ENCODE measurements around the gene LIG3. TPM values are rescaled to one million over a fixed set of nuclear protein-coding genes. Genes with fewer than 3 reads are reported as not detected.
"Not testable (repeated sequence)": the region's sequence is repeated elsewhere in the genome, so short reads cannot be mapped to it uniquely, and the experiment has no call there.

LIG3 gene
- total RNA-seq, 6 experiments from 2014 or later, result 22.6 to 34.4 (median 31.9) TPM

GRCh38 chr17:35044181-35044580 is 63.9 kb downstream of the LIG3 start:
- no peak overlapping the region for H3K4me3 Mint-ChIP-seq
- H3K36me3 Mint-ChIP-seq (ENCODE audit: low read depth), result peaks cover 8% of the 10 kb centered on the region; the same call in 1 of the 2 replicates
- no peaks in the 10 kb centered on the region for H3K9me3 Mint-ChIP-seq
- peaks cover 10% of the 10 kb centered on the region for H3K4me1 Mint-ChIP-seq (ENCODE audit: low read depth)
- TF ChIP-seq CTCF (IDR thresholded peaks at IDR 0.05), result no peak
- no peaks in the 10 kb centered on the region for H3K27me3 Mint-ChIP-seq (ENCODE audit: insufficient read depth)
- no peak for DNase-seq
- H3K27ac Mint-ChIP-seq, result no peak overlapping the region

- H3K36me3 Mint-ChIP-seq (ENCODE audit: low read depth); H3K9me3 Mint-ChIP-seq; H3K27ac Mint-ChIP-seq; H3K4me3 Mint-ChIP-seq; DNase-seq; H3K27me3 Mint-ChIP-seq (ENCODE audit: insufficient read depth); H3K4me1 Mint-ChIP-seq (ENCODE audit: low read depth): not testable (repeated sequence)
Measured at GRCh38 chr17:35045458-35045979, 65.2 kb downstream of the LIG3 start.

GRCh38 chr17:35046245-35046644 is 65.9 kb downstream of the LIG3 start:
- no peak for TF ChIP-seq CTCF (IDR thresholded peaks at IDR 0.05)
- H3K27me3 Mint-ChIP-seq (ENCODE audit: insufficient read depth), result no peaks in the 10 kb centered on the region
- no peak for DNase-seq
- no peak overlapping the region for H3K4me3 Mint-ChIP-seq
- no peaks in the 10 kb centered on the region for H3K36me3 Mint-ChIP-seq (ENCODE audit: low read depth)
- peaks cover 13% of the 10 kb centered on the region for H3K4me1 Mint-ChIP-seq (ENCODE audit: low read depth)
- H3K27ac Mint-ChIP-seq, result no peak overlapping the region
- H3K9me3 Mint-ChIP-seq, result no peaks in the 10 kb centered on the region

GRCh38 chr17:35046740-35047283 is 66.5 kb downstream of the LIG3 start:
- Mint-ChIP-seq H3K36me3 (ENCODE audit: low read depth) (no peaks in the 10 kb centered on the region), H3K4me1 (ENCODE audit: low read depth) (peaks cover 19% of the 10 kb centered on the region), H3K4me3 (no peak overlapping the region), H3K27me3 (ENCODE audit: insufficient read depth) (no peaks in the 10 kb centered on the region), H3K9me3 (no peaks in the 10 kb centered on the region), H3K27ac (0 out of 2 replicates have a peak overlapping the region, but pooled peaks have one; percentile 4)
- no peak for TF ChIP-seq CTCF (IDR thresholded peaks at IDR 0.05)
- no peak for DNase-seq

- Mint-ChIP-seq H3K4me1 (ENCODE audit: low read depth) (peaks cover 35% of the 10 kb centered on the region), H3K27ac (no peak overlapping the region), H3K9me3 (no peaks in the 10 kb centered on the region)
Measured at GRCh38 chr17:35048685-35049379, 68.5 kb downstream of the LIG3 start.

More at GRCh38 chr17:35048685-35049379, 68.5 kb downstream of the LIG3 start:
- TF ChIP-seq CTCF (IDR thresholded peaks at IDR 0.05), result no peak
- DNase-seq, result no peak
- Mint-ChIP-seq H3K27me3 (ENCODE audit: insufficient read depth) (peaks cover 2% of the 10 kb centered on the region; the same call in 1 of the 2 replicates), H3K4me3 (no peak overlapping the region), H3K36me3 (ENCODE audit: low read depth) (no peaks in the 10 kb centered on the region)

Measured in HFFc6 (cell line).